Neural cell (in vitro differentiated cells): ENCODE measurements around the gene SUMO4. TPM values are rescaled to one million over a fixed set of nuclear protein-coding genes. Genes with fewer than 3 reads are reported as not detected.

Source experiments
- H2AFZ ChIP-seq: fragments of 200-600, 300-800 bp; sonication (generic), shearing (Covaris generic); 2 replicates; pipeline ENCODE4 v1.6.0; 2014; ENCODE audit warnings: low read depth, mild to moderate bottlenecking, antibody characterized with exemption, low read length, moderate library complexity
- H3F3A ChIP-seq: fragments of 200-600 bp; shearing (Covaris generic); 2 replicates; pipeline ENCODE4 v1.6.1; 2016; ENCODE audit warnings: mild to moderate bottlenecking, moderate library complexity, mixed read lengths, antibody characterized with exemption, low read length; ENCODE audit not compliant: insufficient read depth, poor library complexity, severe bottlenecking
- H3K27ac ChIP-seq: fragments of 200-600, 300-800 bp; sonication (generic), shearing (Covaris generic); 2 replicates; pipeline ENCODE4 v1.5.1; 2014; ENCODE audit warnings: mild to moderate bottlenecking, low read length, moderate library complexity
- H3K27me3 ChIP-seq: fragments of 300-800, 200-600 bp; sonication (generic), shearing (Covaris generic); 2 replicates; pipeline ENCODE4 v1.6.0; 2014; ENCODE audit warnings: mild to moderate bottlenecking, low read depth, low read length, moderate library complexity; ENCODE audit not compliant: insufficient read depth
- H3K36me3 ChIP-seq: fragments of 300-800, 200-600 bp; sonication (generic), shearing (Covaris generic); 2 replicates; pipeline ENCODE4 v1.5.1; 2014; ENCODE audit warnings: mild to moderate bottlenecking, antibody characterized with exemption, low read length, moderate library complexity; ENCODE audit not compliant: insufficient read depth
- H3K4me2 ChIP-seq: fragments of 300-800, 200-600 bp; sonication (generic), shearing (Covaris generic); 2 replicates; pipeline ENCODE4 v1.6.0; 2014; ENCODE audit warnings: mild to moderate bottlenecking, low read length
- H3K4me3 ChIP-seq: fragments of 300-800, 200-600 bp; sonication (generic), shearing (Covaris generic); 2 replicates; pipeline ENCODE4 v1.5.1; 2014; ENCODE audit warnings: mild to moderate bottlenecking, low read length, moderate library complexity
- H3K79me2 ChIP-seq: fragments of 200-600 bp; shearing (Covaris generic); replicated peaks from 2 replicates; pipeline ENCODE4 v1.6.0; 2014; ENCODE audit warnings: mild to moderate bottlenecking, low read length, moderate library complexity; ENCODE audit not compliant: insufficient read depth
- H3K9ac ChIP-seq: fragments of 300-800, 200-600 bp; sonication (generic), shearing (Covaris generic); 2 replicates; pipeline ENCODE4 v1.6.1; 2016; ENCODE audit warnings: mild to moderate bottlenecking, low read length, mixed read lengths
- H3K9me2 ChIP-seq: fragments of 200-600 bp; shearing (Covaris generic); 2 replicates; pipeline ENCODE4 v1.6.1; 2016; ENCODE audit warnings: mild to moderate bottlenecking, low read length, mixed read lengths; ENCODE audit not compliant: insufficient read depth
- H3K9me3 ChIP-seq: fragments of 200-600, 300-800 bp; sonication (generic), shearing (Covaris generic); 2 replicates; pipeline ENCODE4 v1.6.1; 2016; ENCODE audit warnings: mild to moderate bottlenecking, mixed run types, low read length, moderate library complexity, mixed read lengths
- H4K20me1 ChIP-seq: fragments of 200-600 bp; shearing (Covaris generic); 2 replicates; pipeline ENCODE4 v1.6.1; 2016; ENCODE audit warnings: mild to moderate bottlenecking, mixed run types; ENCODE audit not compliant: insufficient read depth
- EP300 ChIP-seq: fragments of 450-650 bp; conservative IDR thresholded peaks from 2 replicates; pipeline ENCODE4 v1.6.1; 2014; ENCODE audit warnings: antibody characterized with exemption, mild to moderate bottlenecking, moderate library complexity; ENCODE audit not compliant: poor library complexity, severe bottlenecking
- EZH2 ChIP-seq: fragments of 200-600, 300-800 bp; shearing (Covaris generic), sonication (generic); IDR thresholded peaks from 2 replicates; pipeline ENCODE4 v1.6.1; 2014; ENCODE audit warnings: antibody characterized with exemption, low read length, borderline replicate concordance, mild to moderate bottlenecking; ENCODE audit not compliant: insufficient read depth, poor library complexity, severe bottlenecking
- MXI1 ChIP-seq: fragments of 450-650 bp; conservative IDR thresholded peaks from 2 replicates; pipeline ENCODE4 v1.6.1; 2014; ENCODE audit warnings: antibody characterized with exemption, mild to moderate bottlenecking; ENCODE audit not compliant: poor library complexity, severe bottlenecking
- POLR2AphosphoS5 ChIP-seq: IDR thresholded peaks from 2 replicates; pipeline ENCODE4 v1.6.1; 2012
- RAD21 ChIP-seq: fragments of 450-650 bp; conservative IDR thresholded peaks from 2 replicates; pipeline ENCODE4 v1.6.1; 2014; ENCODE audit warnings: antibody characterized with exemption, mild to moderate bottlenecking, moderate library complexity
- SMC3 ChIP-seq: fragments of 450-650 bp; conservative IDR thresholded peaks from 2 replicates; pipeline ENCODE4 v1.6.1; 2014; ENCODE audit warnings: antibody characterized with exemption, mild to moderate bottlenecking, moderate library complexity; ENCODE audit not compliant: poor library complexity
- TAF1 ChIP-seq: IDR thresholded peaks from 2 replicates; pipeline ENCODE4 v1.6.1; 2012; ENCODE audit warnings: low read depth
- polyA plus RNA-seq: library from polyadenylated mRNA; depleted of rRNA; stranded (reverse); fragments of >200 nt; gene quantifications from 2 replicates; pipeline ENCODE4 v1.2.3, GENCODE V29; 2014
- TF ChIP-seq, protein P1 (sequence below): IDR thresholded peaks from 2 replicates; pipeline ENCODE4 v1.6.1; 2012; ENCODE audit warnings: borderline replicate concordance
- TF ChIP-seq, protein P2 (sequence below): fragments of 450-650 bp; IDR thresholded peaks from 2 replicates; pipeline ENCODE4 v1.5.1; 2014; ENCODE audit warnings: antibody characterized with exemption, mild to moderate bottlenecking, moderate library complexity; ENCODE audit not compliant: poor library complexity, severe bottlenecking

Gene SUMO4
- polyA plus RNA-seq, 1 donor from 2014 or later, result not detected

DNA sequence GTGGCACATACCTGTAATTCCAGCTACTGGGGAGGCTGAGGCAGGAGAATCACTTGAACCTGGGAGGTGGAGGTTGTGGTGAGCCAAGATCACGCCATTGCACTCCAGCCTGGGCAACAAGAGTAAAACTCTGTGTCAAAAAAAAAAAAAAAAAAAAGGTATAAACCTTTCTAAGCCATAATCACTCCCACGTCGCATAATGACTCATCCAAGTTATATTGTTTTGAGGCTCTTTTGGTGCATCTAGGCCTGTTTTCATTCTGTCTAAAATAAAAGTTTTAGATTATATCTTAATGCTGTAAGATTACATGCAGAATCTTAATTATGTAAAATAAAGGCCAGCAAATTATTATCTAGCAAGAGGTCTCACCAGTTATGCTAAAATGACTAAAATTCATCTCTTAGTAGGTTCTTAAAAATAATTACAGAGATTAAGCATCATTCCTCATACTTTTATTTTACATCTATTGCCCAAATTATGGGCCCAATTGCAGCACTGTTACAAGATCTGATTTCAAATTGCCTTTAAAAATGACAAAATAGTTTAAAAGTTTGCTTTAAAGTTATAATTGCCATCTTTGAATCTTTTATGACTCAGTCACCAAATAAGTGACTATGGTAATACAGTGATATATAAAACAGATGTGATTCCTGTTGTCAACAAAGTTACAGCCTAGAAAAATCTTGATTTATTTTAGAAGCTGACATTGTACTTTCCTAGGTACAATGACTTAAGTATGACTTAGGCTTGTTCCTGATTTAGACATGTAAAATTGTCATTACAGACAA lies 10.4 kb upstream of the SUMO4 start:
- Histone ChIP-seq H4K20me1 (no peaks in the 10 kb centered on the region), H3K4me2 (no peak overlapping the region)

DNA sequence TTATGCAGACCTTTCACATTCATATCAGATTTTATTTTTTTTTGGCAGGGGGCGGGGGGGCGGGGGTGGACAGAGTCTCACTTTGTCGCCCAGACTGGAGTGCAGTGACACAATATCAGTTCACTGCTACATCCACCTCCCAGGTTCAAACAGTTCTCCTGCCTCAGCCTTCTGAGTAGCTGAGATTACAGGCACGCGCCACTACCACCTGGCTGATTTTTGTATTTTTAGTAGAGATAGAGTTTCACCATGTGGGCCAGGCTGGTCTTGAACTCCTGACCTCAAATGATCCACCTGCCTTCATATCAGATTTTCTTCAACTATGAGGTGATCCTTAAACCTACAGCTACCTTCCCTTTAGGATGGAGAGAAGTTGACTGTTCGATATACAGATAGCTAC lies 8.0 kb upstream of the SUMO4 start:
- H3K4me2 ChIP-seq, result no peak overlapping the region
- no peaks in the 10 kb centered on the region for H3F3A ChIP-seq
- H3K9ac ChIP-seq, result no peak overlapping the region
- H3K36me3 ChIP-seq, result no peaks in the 10 kb centered on the region
- H3K27me3 ChIP-seq, result no peaks in the 10 kb centered on the region
- no peak overlapping the region for H2AFZ ChIP-seq
- peaks cover 19% of the 10 kb centered on the region for H3K79me2 ChIP-seq
- no peaks in the 10 kb centered on the region for H4K20me1 ChIP-seq
- H3K27ac ChIP-seq, result no peak overlapping the region
- no peaks in the 10 kb centered on the region for H3K9me3 ChIP-seq
- no peaks in the 10 kb centered on the region for H3K9me2 ChIP-seq
- no peak overlapping the region for H3K4me3 ChIP-seq
- no peak for TF ChIP-seq EZH2
- TF ChIP-seq, protein P1, sequence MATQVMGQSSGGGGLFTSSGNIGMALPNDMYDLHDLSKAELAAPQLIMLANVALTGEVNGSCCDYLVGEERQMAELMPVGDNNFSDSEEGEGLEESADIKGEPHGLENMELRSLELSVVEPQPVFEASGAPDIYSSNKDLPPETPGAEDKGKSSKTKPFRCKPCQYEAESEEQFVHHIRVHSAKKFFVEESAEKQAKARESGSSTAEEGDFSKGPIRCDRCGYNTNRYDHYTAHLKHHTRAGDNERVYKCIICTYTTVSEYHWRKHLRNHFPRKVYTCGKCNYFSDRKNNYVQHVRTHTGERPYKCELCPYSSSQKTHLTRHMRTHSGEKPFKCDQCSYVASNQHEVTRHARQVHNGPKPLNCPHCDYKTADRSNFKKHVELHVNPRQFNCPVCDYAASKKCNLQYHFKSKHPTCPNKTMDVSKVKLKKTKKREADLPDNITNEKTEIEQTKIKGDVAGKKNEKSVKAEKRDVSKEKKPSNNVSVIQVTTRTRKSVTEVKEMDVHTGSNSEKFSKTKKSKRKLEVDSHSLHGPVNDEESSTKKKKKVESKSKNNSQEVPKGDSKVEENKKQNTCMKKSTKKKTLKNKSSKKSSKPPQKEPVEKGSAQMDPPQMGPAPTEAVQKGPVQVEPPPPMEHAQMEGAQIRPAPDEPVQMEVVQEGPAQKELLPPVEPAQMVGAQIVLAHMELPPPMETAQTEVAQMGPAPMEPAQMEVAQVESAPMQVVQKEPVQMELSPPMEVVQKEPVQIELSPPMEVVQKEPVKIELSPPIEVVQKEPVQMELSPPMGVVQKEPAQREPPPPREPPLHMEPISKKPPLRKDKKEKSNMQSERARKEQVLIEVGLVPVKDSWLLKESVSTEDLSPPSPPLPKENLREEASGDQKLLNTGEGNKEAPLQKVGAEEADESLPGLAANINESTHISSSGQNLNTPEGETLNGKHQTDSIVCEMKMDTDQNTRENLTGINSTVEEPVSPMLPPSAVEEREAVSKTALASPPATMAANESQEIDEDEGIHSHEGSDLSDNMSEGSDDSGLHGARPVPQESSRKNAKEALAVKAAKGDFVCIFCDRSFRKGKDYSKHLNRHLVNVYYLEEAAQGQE, result no peak
- TF ChIP-seq RAD21, result no peak
- TF ChIP-seq TAF1, result no peak

More for the DNA sequence above, 10.4 kb upstream of the SUMO4 start:
- H3K4me3 ChIP-seq, result no peak overlapping the region
- H3K27ac ChIP-seq, result no peak overlapping the region
- H3K9me3 ChIP-seq, result no peaks in the 10 kb centered on the region
- H3F3A ChIP-seq, result no peaks in the 10 kb centered on the region
- peaks cover 26% of the 10 kb centered on the region for H3K79me2 ChIP-seq
- H3K36me3 ChIP-seq, result peaks cover 11% of the 10 kb centered on the region
- H3K9me2 ChIP-seq, result no peaks in the 10 kb centered on the region
- H3K9ac ChIP-seq, result no peak overlapping the region
- no peaks in the 10 kb centered on the region for H3K27me3 ChIP-seq
- no peak overlapping the region for H2AFZ ChIP-seq
- TF ChIP-seq POLR2AphosphoS5 (no peak), MXI1 (no peak), TAF1 (no peak), SMC3 (no peak), EP300 (no peak), RAD21 (no peak), EZH2 (no peak)
- TF ChIP-seq, protein P1, result no peak
- TF ChIP-seq, protein P2, sequence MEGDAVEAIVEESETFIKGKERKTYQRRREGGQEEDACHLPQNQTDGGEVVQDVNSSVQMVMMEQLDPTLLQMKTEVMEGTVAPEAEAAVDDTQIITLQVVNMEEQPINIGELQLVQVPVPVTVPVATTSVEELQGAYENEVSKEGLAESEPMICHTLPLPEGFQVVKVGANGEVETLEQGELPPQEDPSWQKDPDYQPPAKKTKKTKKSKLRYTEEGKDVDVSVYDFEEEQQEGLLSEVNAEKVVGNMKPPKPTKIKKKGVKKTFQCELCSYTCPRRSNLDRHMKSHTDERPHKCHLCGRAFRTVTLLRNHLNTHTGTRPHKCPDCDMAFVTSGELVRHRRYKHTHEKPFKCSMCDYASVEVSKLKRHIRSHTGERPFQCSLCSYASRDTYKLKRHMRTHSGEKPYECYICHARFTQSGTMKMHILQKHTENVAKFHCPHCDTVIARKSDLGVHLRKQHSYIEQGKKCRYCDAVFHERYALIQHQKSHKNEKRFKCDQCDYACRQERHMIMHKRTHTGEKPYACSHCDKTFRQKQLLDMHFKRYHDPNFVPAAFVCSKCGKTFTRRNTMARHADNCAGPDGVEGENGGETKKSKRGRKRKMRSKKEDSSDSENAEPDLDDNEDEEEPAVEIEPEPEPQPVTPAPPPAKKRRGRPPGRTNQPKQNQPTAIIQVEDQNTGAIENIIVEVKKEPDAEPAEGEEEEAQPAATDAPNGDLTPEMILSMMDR, result no peak
